ENCODE data around the gene VAPA.

DNA sequence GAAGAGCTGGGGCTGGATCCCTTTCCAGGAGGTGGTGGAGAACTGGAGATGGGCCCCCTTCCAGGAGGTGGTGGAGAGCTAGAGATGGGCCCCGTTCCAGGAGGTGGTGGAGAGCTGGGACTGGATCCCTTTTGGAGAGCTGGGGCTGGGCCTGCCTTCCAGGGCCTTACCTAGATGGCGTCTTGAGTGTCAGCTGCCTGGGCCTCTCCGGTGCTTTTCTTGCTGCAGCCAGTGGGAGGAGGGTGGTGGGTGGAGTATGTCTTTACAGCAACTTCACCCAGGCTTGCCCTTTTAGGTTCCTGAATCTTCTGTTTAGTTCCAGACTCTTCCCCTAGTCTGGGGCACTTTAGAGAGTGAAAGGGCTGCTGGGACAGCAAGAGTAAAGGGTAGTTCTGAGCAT lies 47.2 kb upstream of the VAPA start:
- TF ChIP-seq, protein P1, sequence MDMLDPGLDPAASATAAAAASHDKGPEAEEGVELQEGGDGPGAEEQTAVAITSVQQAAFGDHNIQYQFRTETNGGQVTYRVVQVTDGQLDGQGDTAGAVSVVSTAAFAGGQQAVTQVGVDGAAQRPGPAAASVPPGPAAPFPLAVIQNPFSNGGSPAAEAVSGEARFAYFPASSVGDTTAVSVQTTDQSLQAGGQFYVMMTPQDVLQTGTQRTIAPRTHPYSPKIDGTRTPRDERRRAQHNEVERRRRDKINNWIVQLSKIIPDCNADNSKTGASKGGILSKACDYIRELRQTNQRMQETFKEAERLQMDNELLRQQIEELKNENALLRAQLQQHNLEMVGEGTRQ (IDR thresholded peaks at IDR 0.05; ENCODE audit: low read depth, low read length) = no peak
- TF ChIP-seq, protein P2, sequence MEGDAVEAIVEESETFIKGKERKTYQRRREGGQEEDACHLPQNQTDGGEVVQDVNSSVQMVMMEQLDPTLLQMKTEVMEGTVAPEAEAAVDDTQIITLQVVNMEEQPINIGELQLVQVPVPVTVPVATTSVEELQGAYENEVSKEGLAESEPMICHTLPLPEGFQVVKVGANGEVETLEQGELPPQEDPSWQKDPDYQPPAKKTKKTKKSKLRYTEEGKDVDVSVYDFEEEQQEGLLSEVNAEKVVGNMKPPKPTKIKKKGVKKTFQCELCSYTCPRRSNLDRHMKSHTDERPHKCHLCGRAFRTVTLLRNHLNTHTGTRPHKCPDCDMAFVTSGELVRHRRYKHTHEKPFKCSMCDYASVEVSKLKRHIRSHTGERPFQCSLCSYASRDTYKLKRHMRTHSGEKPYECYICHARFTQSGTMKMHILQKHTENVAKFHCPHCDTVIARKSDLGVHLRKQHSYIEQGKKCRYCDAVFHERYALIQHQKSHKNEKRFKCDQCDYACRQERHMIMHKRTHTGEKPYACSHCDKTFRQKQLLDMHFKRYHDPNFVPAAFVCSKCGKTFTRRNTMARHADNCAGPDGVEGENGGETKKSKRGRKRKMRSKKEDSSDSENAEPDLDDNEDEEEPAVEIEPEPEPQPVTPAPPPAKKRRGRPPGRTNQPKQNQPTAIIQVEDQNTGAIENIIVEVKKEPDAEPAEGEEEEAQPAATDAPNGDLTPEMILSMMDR (conservative IDR thresholded peaks at IDR 0.05; ENCODE audit: low read depth, low read length) = no peak
- TF ChIP-seq CHD1 (IDR thresholded peaks at IDR 0.05; ENCODE audit: low read depth, low read length) (no peak), POLR2A (IDR thresholded peaks at IDR 0.05; ENCODE audit: low read depth, low read length) (no peak), MAZ (IDR thresholded peaks at IDR 0.05; ENCODE audit: borderline replicate concordance, low read depth, low read length) (no peak), BHLHE40 (IDR thresholded peaks at IDR 0.05; ENCODE audit: low read depth, low read length) (no peak), FOS (IDR thresholded peaks at IDR 0.05; ENCODE audit: low read depth, low read length) (no peak)

Data from IMR-90 (cell line).